Measurements from ENCODE around the gene SORCS2.

Gene SORCS2

GRCh38 chr4:7331682-7332000 lies 139.3 kb downstream of the SORCS2 start:
- no peak for DNase-seq
- Histone ChIP-seq H3K4me3 (ENCODE audit: low read depth, low read length) (no peak overlapping the region), H3K27me3 (no peaks in the 10 kb centered on the region), H3K36me3 (no peaks in the 10 kb centered on the region), H3K9me3 (no peaks in the 10 kb centered on the region), H3K4me1 (0 out of 2 replicates have a peak, but pooled peaks cover 5% of the 10 kb centered on the region)
- TF ChIP-seq CTCF (IDR thresholded peaks at IDR 0.05; ENCODE audit: low read depth, low read length), result no peak

- no peak for DNase-seq
- TF ChIP-seq CTCF (IDR thresholded peaks at IDR 0.05; ENCODE audit: low read depth, low read length), result no peak
- Histone ChIP-seq H3K9me3 (no peaks in the 10 kb centered on the region), H3K27me3 (no peaks in the 10 kb centered on the region), H3K4me3 (ENCODE audit: low read depth, low read length) (no peak overlapping the region), H3K4me1 (0 out of 2 replicates have a peak, but pooled peaks cover 5% of the 10 kb centered on the region), H3K36me3 (no peaks in the 10 kb centered on the region)
Measured at GRCh38 chr4:7332216-7333023, 140.1 kb downstream of the SORCS2 start.

DNA sequence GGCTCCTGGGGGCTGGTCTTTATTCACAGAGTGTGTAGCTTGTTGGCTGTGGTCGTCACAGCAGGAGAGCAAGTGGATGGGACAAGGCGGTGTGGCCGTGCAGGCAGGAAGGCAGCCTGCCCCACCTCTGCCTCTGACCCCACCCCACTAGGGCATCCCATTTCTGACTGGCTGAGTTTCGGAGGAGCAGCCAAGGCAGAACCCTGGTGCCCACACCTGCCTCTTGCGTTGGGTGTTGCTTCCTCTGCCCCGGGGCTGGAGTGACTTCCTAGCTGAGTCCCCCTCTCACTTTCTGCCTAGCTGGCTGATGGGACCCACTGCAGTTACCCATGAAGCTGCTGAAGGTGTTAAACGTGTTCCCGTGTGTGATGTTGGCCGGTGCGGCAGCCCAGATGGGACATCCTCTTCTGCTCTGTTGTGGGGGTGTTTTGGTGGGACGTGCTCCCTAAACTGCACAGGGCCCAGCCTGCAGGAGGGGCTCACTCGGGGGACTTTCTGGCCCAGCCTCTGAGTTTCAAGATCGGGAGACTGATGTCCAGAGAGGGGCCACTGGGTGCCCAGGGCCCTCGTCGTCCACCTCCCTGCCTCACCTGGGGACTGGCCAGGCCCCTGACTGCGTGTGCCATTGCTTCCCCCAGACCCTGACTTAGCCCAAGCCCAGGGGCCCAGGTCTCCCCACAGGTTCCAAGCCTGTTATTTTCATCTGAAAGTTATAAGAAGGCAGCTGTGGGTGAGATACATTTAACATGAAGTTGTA lies 140.9 kb downstream of the SORCS2 start:
- H3K4me3 ChIP-seq (ENCODE audit: low read depth, low read length), result no peak overlapping the region
- H3K27me3 ChIP-seq, result no peaks in the 10 kb centered on the region
- H3K9me3 ChIP-seq, result no peaks in the 10 kb centered on the region
- DNase-seq, result no peak
- no peaks in the 10 kb centered on the region for H3K36me3 ChIP-seq
- H3K4me1 ChIP-seq, result 0 out of 2 replicates have a peak, but pooled peaks cover 5% of the 10 kb centered on the region
- TF ChIP-seq CTCF (IDR thresholded peaks at IDR 0.05; ENCODE audit: low read depth, low read length), result no peak

- no peak overlapping the region for H3K4me3 ChIP-seq (ENCODE audit: low read depth, low read length)
- no peak for TF ChIP-seq CTCF (IDR thresholded peaks at IDR 0.05; ENCODE audit: low read depth, low read length)
- H3K4me1 ChIP-seq, result 0 out of 2 replicates have a peak, but pooled peaks cover 5% of the 10 kb centered on the region
- no peaks in the 10 kb centered on the region for H3K36me3 ChIP-seq
- H3K9me3 ChIP-seq, result no peaks in the 10 kb centered on the region
- DNase-seq, result no peak
- H3K27me3 ChIP-seq, result no peaks in the 10 kb centered on the region
Measured at GRCh38 chr4:7333801-7334421, 141.6 kb downstream of the SORCS2 start.

GRCh38 chr4:7334521-7335275 lies 142.4 kb downstream of the SORCS2 start:
- H3K4me1 ChIP-seq, result 0 out of 2 replicates have a peak, but pooled peaks cover 5% of the 10 kb centered on the region
- no peaks in the 10 kb centered on the region for H3K36me3 ChIP-seq
- H3K9me3 ChIP-seq, result no peaks in the 10 kb centered on the region
- H3K4me3 ChIP-seq (ENCODE audit: low read depth, low read length), result no peak overlapping the region
- DNase-seq, result no peak
- no peaks in the 10 kb centered on the region for H3K27me3 ChIP-seq
- TF ChIP-seq CTCF (IDR thresholded peaks at IDR 0.05; ENCODE audit: low read depth, low read length), result no peak

All from BE2C (cell line).